GM18909 (cell line): ENCODE measurements around the gene SAPCD2.
A peak's percentile ranks its signal among the peaks of the same experiment; 100 is the strongest.

Experiments
- ATAC-seq: cut with Tn5 transposase; IDR thresholded peaks from one replicate; pipeline ENCODE4 v1.9.1; 2021; ENCODE audit warnings: mild to moderate bottlenecking; ENCODE audit not compliant: unreplicated experiment, poor library complexity

SAPCD2 gene

DNA sequence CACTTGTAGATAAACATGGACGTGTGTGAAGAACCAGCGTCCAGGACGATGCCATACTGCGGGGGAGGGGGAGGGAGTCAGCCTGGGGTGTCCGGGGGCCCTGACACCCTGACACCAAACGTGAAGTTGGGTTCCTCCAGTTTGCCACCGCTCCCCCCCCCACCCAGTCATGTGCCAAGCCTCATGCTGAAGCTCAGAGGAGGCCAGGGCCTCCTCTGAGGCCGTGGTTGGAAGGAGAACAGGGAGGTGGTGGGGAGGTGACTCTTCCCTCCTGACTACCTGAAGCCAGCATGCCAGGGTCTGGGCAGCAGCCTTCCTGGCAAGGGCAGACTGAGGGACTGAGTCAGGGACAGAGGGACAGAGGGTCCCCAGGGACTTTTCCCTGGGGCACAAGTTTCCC lies 18.1 kb downstream of the SAPCD2 start:
- ATAC-seq = no peak

- no peak for ATAC-seq
These were observed 19.1 kb downstream of the SAPCD2 start for GRCh38 chr9:137051145-137051724.

- no peak for ATAC-seq
These were observed 19.8 kb downstream of the SAPCD2 start for GRCh38 chr9:137050570-137050969.

DNA sequence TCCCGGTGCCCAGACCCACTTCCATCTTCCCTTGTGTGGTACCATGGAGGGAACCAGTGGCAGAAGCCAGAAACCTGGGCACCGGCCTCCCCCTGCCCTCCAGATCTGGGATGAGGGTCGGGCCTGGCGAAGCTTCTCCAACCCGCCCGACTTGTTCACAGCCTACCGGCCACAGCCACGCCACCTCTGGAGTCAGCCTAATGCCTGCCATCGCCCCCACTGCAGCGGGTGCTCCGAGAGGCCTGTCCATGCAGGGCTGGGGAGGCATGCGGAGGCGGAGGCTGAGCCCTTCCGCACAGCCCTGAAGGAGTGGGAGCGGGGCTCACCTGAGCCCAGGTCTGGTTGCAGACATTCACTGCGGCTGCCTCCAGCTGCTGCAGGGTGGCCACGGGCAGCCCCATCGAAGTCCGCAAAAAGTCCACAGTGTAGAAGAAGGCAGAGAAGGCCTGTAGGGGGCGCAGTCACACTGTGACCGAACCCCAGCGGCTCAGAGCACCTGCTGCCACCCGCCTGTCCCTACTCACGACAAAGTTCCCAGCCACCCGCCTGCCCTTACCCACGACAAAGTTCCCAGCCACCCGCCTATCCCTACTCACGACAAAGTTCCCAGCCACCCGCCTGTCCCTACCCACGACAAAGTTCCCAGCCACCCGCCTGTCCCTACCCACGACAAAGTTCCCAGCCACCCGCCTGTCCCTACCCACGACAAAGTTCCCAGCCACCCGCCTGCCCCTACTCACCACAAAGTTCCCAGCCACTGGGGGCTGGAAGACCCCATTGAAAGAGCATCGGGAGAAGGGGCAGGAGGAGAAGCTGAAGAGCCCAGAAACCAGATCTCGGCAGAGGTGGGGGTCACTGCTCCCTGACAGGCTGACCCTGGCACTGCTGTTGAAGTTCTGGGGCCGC lies 20.6 kb downstream of the SAPCD2 start:
- ATAC-seq = no peak

- no peak for ATAC-seq
These were observed 21.5 kb downstream of the SAPCD2 start for GRCh38 chr9:137048655-137049543.

DNA sequence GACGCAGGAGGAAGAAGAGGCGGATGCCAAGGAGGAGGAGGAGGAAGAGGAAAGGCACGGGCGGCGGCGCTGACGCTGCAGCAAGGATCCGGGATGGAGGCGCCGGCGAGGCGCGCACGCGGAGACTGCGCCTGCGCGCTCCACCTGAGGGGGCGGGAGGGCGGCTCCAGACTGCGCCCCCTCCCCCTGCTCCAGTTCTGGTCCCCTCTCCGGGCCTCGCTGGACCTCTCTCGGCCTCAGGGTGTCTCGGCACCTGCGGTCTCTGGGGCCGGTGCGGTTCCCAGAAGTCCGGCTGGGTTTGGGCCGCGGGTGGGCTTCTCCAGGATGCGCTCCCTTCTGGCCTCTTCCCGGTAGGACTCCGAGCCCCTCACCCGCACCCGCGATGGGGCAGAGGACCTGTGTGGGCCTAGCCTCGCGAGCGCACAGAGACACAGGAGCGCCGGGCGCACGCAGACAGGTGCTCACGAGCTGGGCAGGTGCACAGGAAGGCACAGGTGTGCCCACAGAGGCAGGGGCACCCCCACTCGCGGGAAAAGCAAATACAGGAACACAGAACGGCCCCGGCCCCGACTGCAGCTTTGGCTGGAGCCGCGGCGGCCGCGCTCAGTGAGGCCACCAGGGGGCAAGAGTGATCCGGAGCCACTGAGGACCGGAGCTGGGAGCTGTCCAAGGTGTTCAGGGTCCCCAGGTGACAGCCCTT lies 24.1 kb downstream of the SAPCD2 start, which contains the start of gene NPDC1:
Gene NPDC1, minus strand, starts transcription at position 90 of the 700 bp plus-strand sequence. CDS start 188 bp downstream, outside the sequence.
- peak; percentile 55 for ATAC-seq

- ATAC-seq = no peak
These were observed 24.9 kb downstream of the SAPCD2 start for GRCh38 chr9:137045294-137046087.

DNA sequence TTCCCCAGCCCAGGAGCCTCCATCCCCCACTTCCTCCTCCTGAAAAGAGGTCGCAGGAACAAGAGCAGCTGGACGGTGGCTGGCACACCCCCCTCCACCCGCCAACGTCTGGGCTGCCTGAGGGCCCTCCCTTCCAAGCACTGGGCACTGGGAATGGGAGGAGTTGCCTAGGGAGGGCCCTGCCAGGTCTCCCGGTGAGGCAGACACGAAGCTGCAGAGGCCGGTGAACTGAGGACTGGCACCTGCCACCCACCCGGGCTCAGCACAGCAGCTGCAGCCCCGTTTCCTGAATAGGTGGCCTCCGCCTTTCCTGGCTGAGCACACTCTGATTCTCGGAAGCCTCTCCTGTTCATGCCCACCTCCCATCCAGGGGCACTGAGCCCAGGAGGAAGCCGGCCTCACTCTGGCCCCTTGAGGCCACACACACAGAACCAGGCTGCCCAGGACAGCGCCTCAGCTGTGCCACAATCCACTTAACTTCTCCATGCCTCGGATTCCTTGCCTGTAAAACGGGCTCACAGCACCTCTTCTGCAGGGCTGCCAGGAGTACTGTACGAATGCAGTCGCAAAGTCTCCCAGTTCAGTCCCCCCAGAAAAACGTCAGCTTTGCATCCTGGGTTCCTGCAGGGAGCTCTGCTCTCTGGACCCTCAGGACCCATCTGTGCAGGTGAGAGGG lies 25.7 kb downstream of the SAPCD2 start:
- no peak for ATAC-seq

GRCh38 chr9:137044037-137044436 lies 26.3 kb downstream of the SAPCD2 start:
- no peak for ATAC-seq

GRCh38 chr9:137042751-137043727 lies 27.3 kb downstream of the SAPCD2 start:
- ATAC-seq = no peak

DNA sequence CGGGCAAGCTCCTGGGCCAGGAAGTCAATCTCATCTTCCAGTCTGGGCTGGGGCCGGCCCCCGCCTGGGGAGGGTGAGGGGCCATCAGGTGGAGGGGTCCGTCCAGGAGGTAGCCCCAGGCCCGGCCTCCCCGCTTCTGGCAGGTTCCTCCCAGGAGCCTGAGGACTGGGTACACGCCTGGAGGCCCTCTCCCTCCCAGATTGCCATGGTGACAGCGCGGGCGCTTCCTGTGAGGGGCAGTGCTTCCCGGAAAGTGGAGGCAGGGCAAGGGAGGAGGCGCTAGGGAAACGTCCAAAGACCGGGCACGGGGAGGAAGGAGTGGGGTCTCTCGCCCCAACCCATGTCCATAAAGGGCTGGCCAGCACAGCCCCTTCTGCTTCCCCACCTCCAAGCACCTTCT lies 29.2 kb downstream of the SAPCD2 start:
- ATAC-seq = no peak

- no peak for ATAC-seq
These were observed 29.8 kb downstream of the SAPCD2 start for GRCh38 chr9:137040568-137040967.

- ATAC-seq = no peak
These were observed 30.6 kb downstream of the SAPCD2 start for GRCh38 chr9:137039611-137040366.

DNA sequence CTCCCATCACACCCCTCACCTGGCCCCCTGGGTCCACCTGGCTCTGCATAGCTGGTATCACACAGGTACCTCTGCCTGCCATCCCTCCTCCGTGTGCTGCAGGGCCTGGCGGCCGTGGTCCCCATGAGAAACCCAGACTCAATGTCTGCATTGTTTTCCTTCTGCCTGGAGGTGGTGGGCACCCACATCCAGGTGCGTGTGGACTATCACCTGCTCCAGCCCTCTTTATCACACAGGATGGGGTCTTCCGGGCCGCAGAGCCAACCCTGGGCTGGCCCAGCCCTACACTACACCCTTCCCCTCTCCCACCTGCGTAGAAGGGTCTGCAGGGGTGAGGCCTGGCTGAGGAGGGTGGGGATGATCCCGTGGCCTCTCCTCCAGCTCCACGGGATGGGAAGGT lies 31.4 kb downstream of the SAPCD2 start:
- ATAC-seq = no peak

GRCh38 chr9:137037483-137037882 lies 32.9 kb downstream of the SAPCD2 start:
- no peak for ATAC-seq

- no peak for ATAC-seq
These were observed 33.3 kb downstream of the SAPCD2 start for GRCh38 chr9:137037035-137037434.

GRCh38 chr9:137035937-137036336 lies 34.4 kb downstream of the SAPCD2 start:
- ATAC-seq = no peak
